H9 (cell line): ENCODE results near the gene P4HA3. TPM values are rescaled to one million over a fixed set of nuclear protein-coding genes. Genes with fewer than 3 reads are reported as not detected.

Experiments
- DNase-seq: peaks from one replicate; pipeline ENCODE4 v3.0.0-alpha.2; 2017
- H2AFZ ChIP-seq: one replicate; pipeline ENCODE4 v1.6.1; 2013; ENCODE audit warnings: mild to moderate bottlenecking, low read length, control low read depth, moderate library complexity
- H2AK5ac ChIP-seq: 2 replicates; pipeline ENCODE4 v1.6.1; 2013; ENCODE audit warnings: low read length, control low read depth, mixed read lengths; ENCODE audit not compliant: insufficient read length
- H2BK120ac ChIP-seq: one replicate; pipeline ENCODE4 v1.6.1; 2013; ENCODE audit warnings: low read depth, mild to moderate bottlenecking, low read length, control low read depth, inconsistent platforms; ENCODE audit not compliant: poor library complexity, severe bottlenecking
- H2BK12ac ChIP-seq: 2 replicates; pipeline ENCODE4 v1.6.1; 2013; ENCODE audit warnings: low read length, control low read depth, mixed read lengths, low read depth; ENCODE audit not compliant: insufficient read length
- H2BK15ac ChIP-seq: 2 replicates; pipeline ENCODE4 v1.6.1; 2013; ENCODE audit warnings: low read depth, low read length, control low read depth
- H2BK20ac ChIP-seq: one replicate; pipeline ENCODE4 v1.6.1; 2013; ENCODE audit warnings: low read depth, mild to moderate bottlenecking, low read length, control low read depth, inconsistent platforms; ENCODE audit not compliant: poor library complexity, severe bottlenecking
- H2BK5ac ChIP-seq: 2 replicates; pipeline ENCODE4 v1.6.1; 2013; ENCODE audit warnings: low read length, control low read depth, mixed read lengths; ENCODE audit not compliant: insufficient read length
- H3K14ac ChIP-seq: 2 replicates; pipeline ENCODE4 v1.6.1; 2013; ENCODE audit warnings: low read length, control low read depth; ENCODE audit not compliant: insufficient read depth
- H3K18ac ChIP-seq: 2 replicates; pipeline ENCODE4 v1.6.1; 2013; ENCODE audit warnings: low read depth, mild to moderate bottlenecking, mixed read lengths, low read length, control low read depth; ENCODE audit not compliant: insufficient read length
- H3K23ac ChIP-seq: 2 replicates; pipeline ENCODE4 v1.6.1; 2013; ENCODE audit warnings: low read length, control low read depth, mixed read lengths, low read depth; ENCODE audit not compliant: insufficient read length
- H3K23me2 ChIP-seq: 2 replicates; pipeline ENCODE4 v1.6.1; 2013; ENCODE audit warnings: low read depth, mild to moderate bottlenecking, mixed read lengths, low read length, control low read depth; ENCODE audit not compliant: insufficient read length, poor library complexity, severe bottlenecking
- H3K27ac ChIP-seq: 2 replicates; pipeline ENCODE4 v1.5.1; 2013; ENCODE audit warnings: low read length, control low read depth, mixed read lengths, low read depth; ENCODE audit not compliant: insufficient read length
- H3K27me3 ChIP-seq: 2 replicates; pipeline ENCODE4 v1.6.1; 2013; ENCODE audit warnings: low read length, control low read depth, inconsistent platforms; ENCODE audit not compliant: insufficient read depth
- H3K4ac ChIP-seq: 2 replicates; pipeline ENCODE4 v1.6.1; 2013; ENCODE audit warnings: low read depth, mild to moderate bottlenecking, control low read depth, inconsistent platforms, low read length, moderate library complexity
- H3K4me1 ChIP-seq: 2 replicates; pipeline ENCODE4 v1.6.1; 2013; ENCODE audit warnings: low read length, control low read depth, inconsistent platforms; ENCODE audit not compliant: insufficient read depth
- H3K4me2 ChIP-seq: 2 replicates; pipeline ENCODE4 v1.6.1; 2013; ENCODE audit warnings: low read length, control low read depth, mixed read lengths; ENCODE audit not compliant: insufficient read length, insufficient read depth
- H3K56ac ChIP-seq: 2 replicates; pipeline ENCODE4 v1.6.1; 2013; ENCODE audit warnings: low read depth, mild to moderate bottlenecking, mixed read lengths, low read length, control low read depth; ENCODE audit not compliant: insufficient read length
- H3K79me1 ChIP-seq: 2 replicates; pipeline ENCODE4 v1.6.1; 2013; ENCODE audit warnings: low read depth, mild to moderate bottlenecking, moderate library complexity, low read length, control low read depth, inconsistent platforms; ENCODE audit not compliant: insufficient read depth, poor library complexity, severe bottlenecking
- H3K79me2 ChIP-seq: 2 replicates; pipeline ENCODE4 v1.6.1; 2013; ENCODE audit warnings: low read length, control low read depth, inconsistent platforms; ENCODE audit not compliant: insufficient read depth
- H3K9ac ChIP-seq: 2 replicates; pipeline ENCODE4 v1.6.1; 2013; ENCODE audit warnings: low read length, control low read depth, mixed read lengths; ENCODE audit not compliant: insufficient read length; ENCODE audit errors: extremely low read depth
- H3K9me3 ChIP-seq: one replicate; pipeline ENCODE4 v1.6.1; 2013; ENCODE audit warnings: low read depth, low read length, inconsistent platforms; ENCODE audit not compliant: control insufficient read depth
- H3T11ph ChIP-seq: one replicate; pipeline ENCODE4 v1.6.1; 2013; ENCODE audit warnings: mild to moderate bottlenecking, low read length, control low read depth, inconsistent platforms
- H4K20me1 ChIP-seq: one replicate; pipeline ENCODE4 v1.6.1; 2013; ENCODE audit not compliant: control insufficient read depth, insufficient read length, insufficient read depth
- H4K5ac ChIP-seq: 2 replicates; pipeline ENCODE4 v1.6.1; 2013; ENCODE audit warnings: low read depth, mild to moderate bottlenecking, mixed read lengths, low read length, control low read depth; ENCODE audit not compliant: insufficient read length
- H4K8ac ChIP-seq: replicated peaks from 2 replicates; pipeline ENCODE4 v1.6.1; 2013; ENCODE audit warnings: low read length, control low read depth, mixed read lengths, low read depth; ENCODE audit not compliant: insufficient read length
- H4K91ac ChIP-seq: 2 replicates; pipeline ENCODE4 v1.6.1; 2013; ENCODE audit warnings: low read depth, mild to moderate bottlenecking, moderate library complexity, mixed read lengths, low read length, control low read depth; ENCODE audit not compliant: insufficient read length
- H3K27ac Mint-ChIP-seq, 3 experiments: 2 replicates in 2 of 3; 3 replicates in 1 of 3; pipeline ENCODE4 v1.8.0; 2020 to 2021; ENCODE audit warnings: mixed read lengths in 3 of 3, mild to moderate bottlenecking in 1 of 3, moderate library complexity in 1 of 3
- H3K27me3 Mint-ChIP-seq: 2 replicates; pipeline ENCODE4 v1.8.0; 2021; ENCODE audit warnings: low read depth, mild to moderate bottlenecking, moderate library complexity, mixed read lengths
- H3K36me3 Mint-ChIP-seq, 3 experiments: 2 replicates in 2 of 3; 3 replicates in 1 of 3; pipeline ENCODE4 v1.8.0; 2020 to 2021; ENCODE audit warnings: low read depth in 3 of 3, mixed read lengths in 3 of 3; ENCODE audit not compliant: insufficient read depth in 1 of 3
- H3K4me1 Mint-ChIP-seq, 2 experiments: 2 replicates each; pipeline ENCODE4 v1.8.0; 2020; ENCODE audit warnings: mixed read lengths in 2 of 2
- H3K4me3 Mint-ChIP-seq, 2 experiments: 2 replicates in 1 of 2; 3 replicates in 1 of 2; pipeline ENCODE4 v1.8.0; 2020 to 2021; ENCODE audit warnings: mild to moderate bottlenecking in 2 of 2, mixed read lengths in 2 of 2, moderate library complexity in 1 of 2
- H3K9me3 Mint-ChIP-seq, 2 experiments: 2 replicates in 1 of 2; 3 replicates in 1 of 2; pipeline ENCODE4 v1.8.0; 2020; ENCODE audit warnings: mild to moderate bottlenecking in 2 of 2, mixed read lengths in 2 of 2, moderate library complexity in 1 of 2
- WGBS: extraction: QIAGEN DNeasy Blood & Tissue Kit; methylation state at CpG from one replicate; pipeline ENCODE4 v1.1.7; 2013; ENCODE audit warnings: missing lambda C conversion rate, low lambda C conversion rate, mixed read lengths; ENCODE audit not compliant: insufficient read length; ENCODE audit errors: extremely low coverage; 5-methylcytosine and 5-hydroxymethylcytosine counted together
- total RNA-seq: library from RNA; stranded (reverse); gene quantifications from 2 replicates; pipeline ENCODE4 v1.2.1, GENCODE V29; 2021
- TF ChIP-seq, protein P1 (sequence below): fragments of 200-600 bp; sonication (generic); conservative IDR thresholded peaks from 3 replicates; pipeline ENCODE4 v1.8.0; 2021; ENCODE audit warnings: antibody characterized with exemption, mild to moderate bottlenecking

Gene P4HA3
- total RNA-seq, 1 experiment from 2014 or later = not detected

DNA sequence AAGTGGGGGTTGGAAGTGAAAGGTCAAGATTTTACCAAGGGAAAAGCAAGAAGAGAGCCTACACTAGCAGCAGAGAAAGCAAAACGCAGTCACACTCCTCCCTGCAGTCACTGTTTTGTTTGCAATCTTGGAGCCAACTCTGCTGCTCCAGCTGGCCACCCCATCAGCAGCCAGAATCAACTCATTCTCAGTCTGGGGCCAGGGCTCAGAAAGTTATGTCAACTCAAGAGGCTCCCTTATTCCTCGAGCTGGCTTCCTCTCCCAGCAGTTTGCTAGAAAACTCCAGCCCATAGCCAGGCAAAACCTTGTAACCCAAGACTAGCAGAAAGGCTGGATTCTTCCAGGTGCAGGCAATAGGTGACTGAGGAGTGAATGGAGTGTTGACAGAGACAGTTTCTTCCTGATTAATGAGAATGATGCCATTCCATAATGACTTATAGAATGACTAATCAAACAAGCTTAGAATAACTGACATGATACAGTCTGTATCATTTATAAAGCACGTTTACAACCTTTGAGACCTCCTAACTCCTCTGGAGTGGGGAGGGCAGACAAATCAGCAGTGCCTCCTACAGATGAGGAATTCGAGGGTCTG lies 53.4 kb downstream of the P4HA3 start:
- Histone ChIP-seq H4K20me1 (no peaks in the 10 kb centered on the region), H2BK5ac (no peak overlapping the region), H3K56ac (no peak overlapping the region), H4K8ac (no peak overlapping the region), H2BK15ac (no peak overlapping the region), H3K23me2 (no peaks in the 10 kb centered on the region), H3K9ac (no peak overlapping the region), H3K18ac (no peak overlapping the region), H2AK5ac (no peak overlapping the region), H2BK20ac (no peak overlapping the region), H3T11ph (no peak overlapping the region), H2AFZ (no peak overlapping the region), H2BK120ac (no peak overlapping the region), H3K27me3 (no peaks in the 10 kb centered on the region), H2BK12ac (no peak overlapping the region), H3K9me3 (no peaks in the 10 kb centered on the region), H3K79me1 (no peaks in the 10 kb centered on the region), H3K79me2 (no peaks in the 10 kb centered on the region), H3K14ac (no peak overlapping the region), H3K4me1 (no peaks in the 10 kb centered on the region), H3K4ac (no peak overlapping the region), H3K27ac (no peak overlapping the region), H4K5ac (no peak overlapping the region), H3K4me2 (no peak overlapping the region), H4K91ac (no peak overlapping the region), H3K23ac (no peak overlapping the region)
- Mint-ChIP-seq H3K27me3 (peaks cover 1% of the 10 kb centered on the region), H3K27ac (0 out of 7 replicates have a peak overlapping the region, but pooled peaks of 1 of the 3 experiments have one; percentile 27), H3K4me3 (no peak overlapping the region), H3K9me3 (peaks cover 0 to 4% of the 10 kb centered on the region in 2 experiments; a peak in 2 of 5 replicates), H3K36me3 (peaks cover 3 to 18% (median 14%) of the 10 kb centered on the region in 3 experiments; a peak in 6 of 7 replicates), H3K4me1 (no peaks in the 10 kb centered on the region)
- DNase-seq = no peak
- WGBS = no CpG with 5 or more reads among the region's 4 CpGs
- TF ChIP-seq, protein P1, sequence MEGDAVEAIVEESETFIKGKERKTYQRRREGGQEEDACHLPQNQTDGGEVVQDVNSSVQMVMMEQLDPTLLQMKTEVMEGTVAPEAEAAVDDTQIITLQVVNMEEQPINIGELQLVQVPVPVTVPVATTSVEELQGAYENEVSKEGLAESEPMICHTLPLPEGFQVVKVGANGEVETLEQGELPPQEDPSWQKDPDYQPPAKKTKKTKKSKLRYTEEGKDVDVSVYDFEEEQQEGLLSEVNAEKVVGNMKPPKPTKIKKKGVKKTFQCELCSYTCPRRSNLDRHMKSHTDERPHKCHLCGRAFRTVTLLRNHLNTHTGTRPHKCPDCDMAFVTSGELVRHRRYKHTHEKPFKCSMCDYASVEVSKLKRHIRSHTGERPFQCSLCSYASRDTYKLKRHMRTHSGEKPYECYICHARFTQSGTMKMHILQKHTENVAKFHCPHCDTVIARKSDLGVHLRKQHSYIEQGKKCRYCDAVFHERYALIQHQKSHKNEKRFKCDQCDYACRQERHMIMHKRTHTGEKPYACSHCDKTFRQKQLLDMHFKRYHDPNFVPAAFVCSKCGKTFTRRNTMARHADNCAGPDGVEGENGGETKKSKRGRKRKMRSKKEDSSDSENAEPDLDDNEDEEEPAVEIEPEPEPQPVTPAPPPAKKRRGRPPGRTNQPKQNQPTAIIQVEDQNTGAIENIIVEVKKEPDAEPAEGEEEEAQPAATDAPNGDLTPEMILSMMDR = no peak
